LHCN-M2 (cell line): Measurements from ENCODE around the gene PLA2G5. TPM values are rescaled to one million over a fixed set of nuclear protein-coding genes. Genes with fewer than 3 reads are reported as not detected.

ENCODE experiments used
- DNase-seq: peaks from one replicate; pipeline ENCODE4 v3.0.0-alpha.2; 2012; ENCODE audit warnings: low read depth
- total RNA-seq: library from RNA; depleted of rRNA; stranded (reverse); fragments of >200 nt; gene quantifications from 2 replicates; pipeline ENCODE4 v1.2.3, GENCODE V29; 2014

PLA2G5 gene
- total RNA-seq, 1 experiment from 2014 or later: not detected

GRCh38 chr1:20068722-20069121, 1.3 kb upstream of the PLA2G5 start:
- DNase-seq: no peak

- no peak for DNase-seq
Observed at GRCh38 chr1:20070357-20070756, 363 bp downstream of the PLA2G5 start.

- no peak for DNase-seq
Observed at GRCh38 chr1:20071416-20071815, 1.4 kb downstream of the PLA2G5 start.

- no peak for DNase-seq
Observed at GRCh38 chr1:20072771-20073170, 2.8 kb downstream of the PLA2G5 start.

GRCh38 chr1:20073256-20073655, 3.3 kb downstream of the PLA2G5 start:
- no peak for DNase-seq

GRCh38 chr1:20074055-20074724, 4.2 kb downstream of the PLA2G5 start:
- no peak for DNase-seq

GRCh38 chr1:20074725-20075171, 4.8 kb downstream of the PLA2G5 start:
- no peak for DNase-seq

- no peak for DNase-seq
Observed at GRCh38 chr1:20075345-20075744, 5.4 kb downstream of the PLA2G5 start.

GRCh38 chr1:20076223-20076622, 6.2 kb downstream of the PLA2G5 start:
- DNase-seq: no peak

GRCh38 chr1:20076710-20077461, 6.9 kb downstream of the PLA2G5 start:
- DNase-seq: no peak

- DNase-seq: no peak
Observed at GRCh38 chr1:20078171-20078651, 8.2 kb downstream of the PLA2G5 start.

GRCh38 chr1:20078711-20079110, 8.7 kb downstream of the PLA2G5 start:
- no peak for DNase-seq

- DNase-seq: no peak
Observed at GRCh38 chr1:20079661-20080305, 9.8 kb downstream of the PLA2G5 start.

- DNase-seq: no peak
Observed at GRCh38 chr1:20080441-20081352, 10.7 kb downstream of the PLA2G5 start.

GRCh38 chr1:20081353-20081810, 11.4 kb downstream of the PLA2G5 start:
- DNase-seq: no peak

GRCh38 chr1:20082772-20083171, 12.8 kb downstream of the PLA2G5 start:
- no peak for DNase-seq

- DNase-seq: no peak
Observed at GRCh38 chr1:20083178-20083944, 13.4 kb downstream of the PLA2G5 start.

GRCh38 chr1:20086800-20087199, 16.8 kb downstream of the PLA2G5 start:
- no peak for DNase-seq

- DNase-seq: no peak
Observed at GRCh38 chr1:20087668-20088067, 17.7 kb downstream of the PLA2G5 start.

- no peak for DNase-seq
Observed at GRCh38 chr1:20089328-20090077, 19.5 kb downstream of the PLA2G5 start.
